GM20000 (cell line): ENCODE data around the gene ADGRL1.
"Not testable (repeated sequence)": the region's sequence is repeated elsewhere in the genome, so short reads cannot be mapped to it uniquely, and the experiment has no call there.

Experiments used
- DNase-seq: peaks from one replicate; pipeline ENCODE4 v3.0.0; 2012; ENCODE audit warnings: low spot score
- TF ChIP-seq, protein P1 (sequence below): IDR thresholded peaks from 2 replicates; pipeline ENCODE4 v1.5.1; 2012; ENCODE audit warnings: mild to moderate bottlenecking, control low read depth; ENCODE audit errors: extremely low read depth, missing control alignments

ADGRL1 gene

DNA sequence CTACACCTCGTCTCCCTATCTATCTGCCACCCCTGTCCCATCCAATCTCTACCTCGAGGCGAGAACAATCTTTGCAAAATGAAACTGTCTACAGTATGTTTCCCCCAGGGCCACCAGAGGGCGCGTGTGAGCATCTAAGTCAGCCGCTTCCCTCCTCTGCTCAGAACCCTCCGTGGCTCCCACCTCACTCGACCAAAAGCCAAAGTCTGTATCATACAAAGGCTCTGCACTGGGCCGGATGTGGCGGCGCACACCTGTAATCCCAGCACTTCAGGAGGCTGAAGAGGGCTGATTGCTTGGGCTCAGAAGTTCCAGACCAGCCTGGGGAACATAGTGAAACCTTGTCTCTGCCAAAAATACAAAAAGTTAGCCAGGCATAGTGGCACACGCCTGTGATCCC lies 9.9 kb downstream of the ADGRL1 start:
- TF ChIP-seq, protein P1, sequence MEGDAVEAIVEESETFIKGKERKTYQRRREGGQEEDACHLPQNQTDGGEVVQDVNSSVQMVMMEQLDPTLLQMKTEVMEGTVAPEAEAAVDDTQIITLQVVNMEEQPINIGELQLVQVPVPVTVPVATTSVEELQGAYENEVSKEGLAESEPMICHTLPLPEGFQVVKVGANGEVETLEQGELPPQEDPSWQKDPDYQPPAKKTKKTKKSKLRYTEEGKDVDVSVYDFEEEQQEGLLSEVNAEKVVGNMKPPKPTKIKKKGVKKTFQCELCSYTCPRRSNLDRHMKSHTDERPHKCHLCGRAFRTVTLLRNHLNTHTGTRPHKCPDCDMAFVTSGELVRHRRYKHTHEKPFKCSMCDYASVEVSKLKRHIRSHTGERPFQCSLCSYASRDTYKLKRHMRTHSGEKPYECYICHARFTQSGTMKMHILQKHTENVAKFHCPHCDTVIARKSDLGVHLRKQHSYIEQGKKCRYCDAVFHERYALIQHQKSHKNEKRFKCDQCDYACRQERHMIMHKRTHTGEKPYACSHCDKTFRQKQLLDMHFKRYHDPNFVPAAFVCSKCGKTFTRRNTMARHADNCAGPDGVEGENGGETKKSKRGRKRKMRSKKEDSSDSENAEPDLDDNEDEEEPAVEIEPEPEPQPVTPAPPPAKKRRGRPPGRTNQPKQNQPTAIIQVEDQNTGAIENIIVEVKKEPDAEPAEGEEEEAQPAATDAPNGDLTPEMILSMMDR = peak; percentile 70
- DNase-seq = peak; percentile 68

DNA sequence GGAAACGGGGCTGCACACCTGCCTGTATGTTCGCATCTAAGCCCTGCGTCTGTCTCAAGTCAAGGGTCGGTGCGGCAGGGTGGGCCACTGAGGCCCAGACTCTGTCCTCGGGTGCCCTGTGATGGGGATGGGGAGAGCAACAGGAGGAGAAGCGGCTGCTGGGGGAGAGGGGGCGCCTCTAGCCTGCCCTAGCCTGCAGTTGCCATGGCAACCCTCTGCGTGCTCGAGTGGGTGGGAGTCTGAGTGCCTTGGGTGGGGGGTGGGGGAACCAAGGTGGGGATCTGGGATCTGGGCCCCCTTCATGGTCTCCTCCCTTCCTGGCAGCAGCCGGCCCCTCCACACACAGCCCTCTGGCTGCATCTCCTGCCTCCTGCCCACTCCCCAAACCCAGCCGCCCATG lies 10.8 kb downstream of the ADGRL1 start:
- DNase-seq = not testable (repeated sequence)

DNA sequence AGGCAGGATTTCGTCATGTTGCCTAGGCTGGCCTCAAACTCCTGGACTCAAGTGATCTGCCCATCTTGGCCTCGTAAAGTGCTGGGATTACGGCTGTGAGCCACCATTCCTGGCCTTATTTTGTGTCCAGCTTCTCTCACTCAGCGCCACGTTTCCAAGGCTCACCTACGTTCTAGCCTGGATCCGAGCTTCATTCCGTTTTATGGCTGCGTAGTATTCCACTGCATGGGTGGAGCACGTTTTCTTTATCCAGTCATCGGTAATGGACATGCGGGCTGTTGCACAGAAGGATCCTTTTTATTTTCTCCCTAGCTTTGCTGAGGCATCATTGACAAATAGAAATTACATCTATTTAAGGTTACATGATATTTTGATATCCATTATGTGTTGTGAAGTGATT lies 16.6 kb downstream of the ADGRL1 start:
- TF ChIP-seq, protein P1 = no peak
- no peak for DNase-seq

DNA sequence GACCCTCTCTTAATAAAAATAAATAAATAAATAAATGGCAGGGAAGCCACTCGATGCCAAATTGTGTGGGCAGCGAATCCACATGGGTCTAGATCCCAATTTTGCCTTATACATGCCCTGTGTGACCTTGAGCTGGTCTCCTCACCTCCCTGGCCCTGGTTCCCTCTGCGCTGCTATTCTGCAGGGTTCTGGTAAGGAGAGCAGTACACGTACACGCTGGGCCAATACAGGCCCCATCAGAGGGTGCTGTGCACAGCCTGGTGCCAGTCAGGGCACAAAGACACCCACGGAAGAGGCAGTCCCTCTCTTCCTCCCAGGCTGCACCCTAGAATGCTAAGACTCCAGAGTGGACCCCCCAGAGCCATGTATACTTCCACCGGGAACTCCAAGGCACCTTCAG lies 17.9 kb downstream of the ADGRL1 start:
- DNase-seq = not testable (repeated sequence)

DNA sequence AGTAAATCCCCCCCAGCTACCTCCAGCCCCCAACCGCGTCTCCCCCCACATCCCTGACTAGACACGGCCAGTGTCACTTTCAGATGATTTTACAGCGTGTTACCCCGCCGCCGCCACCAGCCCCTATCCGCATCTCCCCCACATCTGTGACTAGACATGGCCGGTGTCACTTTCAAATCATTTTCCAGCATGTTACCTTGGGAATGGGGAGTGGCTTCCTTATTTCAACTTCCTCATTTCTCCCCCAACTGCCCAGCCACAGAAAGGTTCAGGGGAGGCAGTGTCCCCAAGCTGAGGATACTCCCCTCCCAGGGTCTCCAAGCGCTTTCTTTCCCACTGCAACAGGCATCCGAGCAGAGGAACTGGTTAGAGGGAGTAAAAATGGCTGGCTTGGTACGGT lies 18.4 kb downstream of the ADGRL1 start:
- DNase-seq = no peak
- TF ChIP-seq, protein P1 = no peak

DNA sequence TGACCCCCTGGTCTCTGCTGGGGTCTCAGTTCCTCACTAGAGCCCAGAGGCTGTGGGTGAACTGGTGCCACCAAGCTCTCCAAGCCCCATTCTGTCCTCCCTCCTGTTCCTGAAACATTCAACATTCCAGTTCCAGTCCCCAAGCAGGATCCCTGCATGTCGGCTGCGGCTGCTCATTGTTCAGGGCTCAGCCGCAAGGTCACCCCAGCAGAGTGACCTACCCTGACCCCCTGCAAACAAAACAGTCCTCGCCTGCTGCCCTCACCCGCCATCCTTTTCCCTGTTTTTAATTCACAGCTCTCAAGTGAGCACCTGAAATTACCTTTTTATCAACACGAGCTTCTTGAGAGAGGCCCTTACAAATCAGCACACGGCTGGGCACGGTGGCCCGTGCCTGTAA lies 19.3 kb downstream of the ADGRL1 start:
- DNase-seq = not testable (repeated sequence)

DNA sequence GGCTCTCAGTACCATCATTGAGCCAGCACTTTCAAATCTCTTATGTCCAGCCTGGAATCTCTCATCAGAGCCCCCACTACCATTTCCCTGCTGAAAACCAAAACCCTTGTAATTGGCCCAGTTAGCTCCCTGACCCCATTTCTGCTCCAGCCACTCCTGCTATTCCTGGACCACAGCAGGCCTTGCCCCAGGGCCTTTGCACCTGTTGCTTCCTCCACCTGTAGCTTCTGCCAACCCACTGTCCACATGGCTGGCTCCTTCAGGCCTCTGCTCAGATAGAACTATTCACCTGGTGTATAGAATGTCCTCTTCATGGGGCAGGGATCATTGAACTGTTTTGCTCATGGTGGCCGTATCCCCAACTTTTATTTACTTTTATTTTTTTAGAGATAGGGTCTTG lies 20.3 kb downstream of the ADGRL1 start:
- not testable (repeated sequence) for DNase-seq

DNA sequence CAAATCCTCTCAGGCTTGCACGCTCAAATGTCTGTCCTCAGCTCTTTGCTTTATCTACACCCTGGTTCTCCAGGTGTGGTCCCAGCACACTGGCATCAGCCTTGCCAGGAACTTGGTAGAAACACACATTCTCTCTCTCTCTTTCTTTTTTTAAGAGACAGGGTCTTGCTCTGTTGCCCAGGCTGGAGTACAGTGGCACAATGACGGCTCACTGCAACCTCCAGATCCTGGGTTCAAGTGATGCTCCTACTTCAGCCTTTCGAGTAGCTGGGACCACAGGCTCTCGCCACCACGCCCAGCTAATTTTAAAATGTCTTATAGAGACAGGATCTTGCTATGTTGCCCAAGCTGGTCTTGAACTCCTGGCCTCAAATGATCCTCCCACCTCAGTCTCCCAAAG lies 20.8 kb downstream of the ADGRL1 start:
- TF ChIP-seq, protein P1 = no peak
- no peak for DNase-seq

DNA sequence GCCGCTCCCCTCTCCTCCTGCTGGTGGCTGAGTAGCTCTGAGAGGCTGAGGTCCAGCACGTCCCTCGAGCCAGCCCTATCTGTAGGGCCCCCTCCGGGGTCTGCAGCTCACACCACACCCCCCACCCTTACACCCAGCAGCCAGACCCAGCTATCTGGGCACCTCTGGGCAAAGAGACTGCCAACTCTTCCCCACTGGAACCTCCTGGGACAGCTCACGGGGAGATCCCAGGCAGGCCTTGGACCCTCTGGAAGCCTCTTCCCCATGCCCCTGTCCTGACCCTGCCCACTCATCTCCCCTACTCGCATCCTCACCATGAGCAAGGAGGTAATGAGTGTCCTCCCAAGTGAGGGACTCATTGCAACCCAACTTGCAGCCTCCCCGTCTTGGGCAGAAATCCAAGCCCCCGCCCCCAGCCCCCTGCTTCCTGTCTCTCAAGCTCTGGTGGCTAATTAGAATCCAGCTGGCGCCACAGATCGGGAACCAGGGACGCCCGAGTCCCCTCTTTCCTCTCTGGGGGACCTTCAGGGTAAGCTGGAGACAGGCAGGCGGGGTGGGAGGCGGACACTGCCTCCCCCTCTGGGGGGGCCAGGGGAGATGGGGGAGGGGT lies 22.1 kb downstream of the ADGRL1 start:
- no peak for DNase-seq
- TF ChIP-seq, protein P1 = no peak

DNA sequence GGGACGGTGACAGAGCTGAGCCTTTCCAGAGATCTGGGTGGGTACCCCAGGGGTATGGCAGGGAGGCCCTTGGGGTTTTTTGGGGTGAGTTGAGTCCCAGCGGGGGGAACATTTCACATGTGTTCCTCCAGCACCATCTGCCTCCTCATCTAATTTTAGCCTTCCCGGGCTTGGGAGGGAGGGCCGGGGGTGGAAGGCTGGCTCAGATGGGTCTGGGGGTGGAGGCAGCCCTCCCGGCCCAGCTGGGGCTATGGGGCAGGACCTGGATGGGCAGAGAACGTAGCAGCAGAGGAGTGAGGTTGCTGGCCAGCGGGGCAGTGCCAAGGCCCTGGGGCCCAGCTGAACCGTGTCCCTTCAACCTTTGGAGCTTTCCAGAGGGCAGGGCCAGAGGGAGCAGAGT lies 23.5 kb downstream of the ADGRL1 start:
- DNase-seq = no peak
- TF ChIP-seq, protein P1 = no peak
